Parathyroid adenoma (tissue), 2 donors: ENCODE results near the gene DCDC1.

ENCODE experiments used
- H2AFZ ChIP-seq: fragments of 300-600 bp; sonication (generic); one replicate; pipeline ENCODE4 v1.7.0; 2017; ENCODE audit warnings: antibody characterized with exemption, mild to moderate bottlenecking
- H3K27ac ChIP-seq: fragments of 300-600 bp; sonication (generic); one replicate; pipeline ENCODE4 v1.7.0; 2017
- H3K27me3 ChIP-seq: fragments of 300-600 bp; sonication (generic); one replicate; pipeline ENCODE4 v1.7.0; 2017; ENCODE audit warnings: low read length; ENCODE audit not compliant: control insufficient read depth, insufficient read depth
- H3K36me3 ChIP-seq: fragments of 300-600 bp; sonication (generic); one replicate; pipeline ENCODE4 v1.7.0; 2017; ENCODE audit warnings: low read length; ENCODE audit not compliant: control insufficient read depth, insufficient read depth
- H3K4me1 ChIP-seq: fragments of 300-600 bp; sonication (generic); one replicate; pipeline ENCODE4 v1.7.0; 2017; ENCODE audit warnings: control low read depth
- H3K4me2 ChIP-seq: fragments of 300-600 bp; sonication (generic); one replicate; pipeline ENCODE4 v1.7.0; 2017; ENCODE audit warnings: low read length
- H3K4me3 ChIP-seq: fragments of 300-600 bp; sonication (generic); one replicate; pipeline ENCODE4 v1.7.0; 2017; ENCODE audit warnings: low read depth, low read length
- H3K79me2 ChIP-seq: fragments of 300-600 bp; sonication (generic); one replicate; pipeline ENCODE4 v1.7.0; 2017; ENCODE audit warnings: control low read depth
- H3K9ac ChIP-seq: fragments of 300-600 bp; sonication (generic); one replicate; pipeline ENCODE4 v1.7.0; 2017; ENCODE audit warnings: mild to moderate bottlenecking
- H3K9me3 ChIP-seq: fragments of 300-600 bp; sonication (generic); one replicate; pipeline ENCODE4 v1.7.0; 2017; ENCODE audit warnings: low read length; ENCODE audit not compliant: control insufficient read depth
- CTCF ChIP-seq: fragments of 300-600 bp; sonication (generic); IDR thresholded peaks from one replicate; pipeline ENCODE4 v1.7.0; 2017; ENCODE audit warnings: antibody characterized with exemption, mild to moderate bottlenecking
- donor health status: primary hyperparathyroidism.

The DCDC1 gene

GRCh38 chr11:31415435-31415834 lies 45.9 kb upstream of the DCDC1 start:
- Histone ChIP-seq H3K4me3 (no peak overlapping the region), H3K9ac (no peak overlapping the region), H3K27ac (no peak overlapping the region), H2AFZ (no peak overlapping the region), H3K79me2 (no peaks in the 10 kb centered on the region), H3K36me3 (no peaks in the 10 kb centered on the region), H3K27me3 (no peaks in the 10 kb centered on the region), H3K4me1 (no peaks in the 10 kb centered on the region), H3K4me2 (no peak overlapping the region), H3K9me3 (no peaks in the 10 kb centered on the region)
- no peak for TF ChIP-seq CTCF

GRCh38 chr11:31414338-31414737 lies 44.8 kb upstream of the DCDC1 start:
- Histone ChIP-seq H3K4me1 (no peaks in the 10 kb centered on the region), H3K36me3 (no peaks in the 10 kb centered on the region), H2AFZ (no peak overlapping the region), H3K9ac (no peak overlapping the region), H3K27ac (no peak overlapping the region), H3K4me3 (no peak overlapping the region), H3K79me2 (no peaks in the 10 kb centered on the region), H3K9me3 (no peaks in the 10 kb centered on the region), H3K4me2 (no peak overlapping the region), H3K27me3 (no peaks in the 10 kb centered on the region)
- no peak for TF ChIP-seq CTCF

- H2AFZ ChIP-seq = no peak overlapping the region
- TF ChIP-seq CTCF = no peak
- H3K36me3 ChIP-seq = no peaks in the 10 kb centered on the region
- H3K9me3 ChIP-seq = no peaks in the 10 kb centered on the region
- no peaks in the 10 kb centered on the region for H3K4me1 ChIP-seq
- H3K9ac ChIP-seq = no peak overlapping the region
- H3K27ac ChIP-seq = no peak overlapping the region
- no peak overlapping the region for H3K4me2 ChIP-seq
- no peaks in the 10 kb centered on the region for H3K27me3 ChIP-seq
- no peaks in the 10 kb centered on the region for H3K79me2 ChIP-seq
- no peak overlapping the region for H3K4me3 ChIP-seq
Observed at GRCh38 chr11:31412946-31413345, 43.4 kb upstream of the DCDC1 start.

- Histone ChIP-seq H3K27ac (no peak overlapping the region), H3K36me3 (no peaks in the 10 kb centered on the region), H3K79me2 (no peaks in the 10 kb centered on the region), H3K9me3 (no peaks in the 10 kb centered on the region), H3K9ac (no peak overlapping the region), H3K4me1 (no peaks in the 10 kb centered on the region), H3K4me2 (no peak overlapping the region), H3K27me3 (no peaks in the 10 kb centered on the region), H2AFZ (no peak overlapping the region), H3K4me3 (no peak overlapping the region)
- TF ChIP-seq CTCF = no peak
Observed at GRCh38 chr11:31408201-31408600, 38.7 kb upstream of the DCDC1 start.

GRCh38 chr11:31404614-31405013 lies 35.1 kb upstream of the DCDC1 start:
- Histone ChIP-seq H3K4me2 (no peak overlapping the region), H3K4me3 (no peak overlapping the region), H3K27ac (no peak overlapping the region), H3K27me3 (no peaks in the 10 kb centered on the region), H3K9ac (no peak overlapping the region), H3K9me3 (no peaks in the 10 kb centered on the region), H3K79me2 (no peaks in the 10 kb centered on the region), H3K36me3 (no peaks in the 10 kb centered on the region), H2AFZ (no peak overlapping the region), H3K4me1 (no peaks in the 10 kb centered on the region)
- TF ChIP-seq CTCF = no peak
